NCI-H2196 treated with DMSO at 0.1 percent for 48 hours (cell line): ENCODE data around the gene ELL2.
"Not testable (repeated sequence)": the region's sequence is repeated elsewhere in the genome, so short reads cannot be mapped to it uniquely, and the experiment has no call there.

ENCODE experiments used
- DNase-seq: peaks from one replicate; lab custom pipeline; 2025; ENCODE audit not compliant: unreplicated experiment; lab: John Stamatoyannopoulos, UW

ELL2 gene

GRCh38 chr5:95910521-95910920, 51.1 kb downstream of the ELL2 start:
- no peak for DNase-seq

- no peak for DNase-seq
Measured at GRCh38 chr5:95909738-95910137, 51.9 kb downstream of the ELL2 start.

DNA sequence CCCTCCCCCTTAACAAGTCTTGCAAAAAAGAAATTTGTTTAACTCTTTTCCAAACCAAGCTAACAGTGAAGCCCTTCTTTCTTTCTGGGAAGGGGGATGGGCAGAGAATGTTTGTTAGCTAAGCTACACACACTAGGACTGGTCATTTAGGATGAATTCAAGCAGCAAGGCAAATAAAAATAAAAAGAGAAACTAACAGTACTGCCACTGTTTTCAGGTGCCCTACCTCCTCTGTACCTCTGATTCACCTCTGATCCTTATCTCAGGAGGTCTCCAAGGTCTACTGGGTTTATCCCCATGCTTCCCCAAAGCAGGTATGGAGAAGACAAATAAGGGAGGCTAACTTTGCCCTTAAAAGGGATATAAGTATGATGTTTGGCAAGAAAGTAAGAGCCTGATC, 52.9 kb downstream of the ELL2 start:
- no peak for DNase-seq

- DNase-seq, result no peak
Measured at GRCh38 chr5:95907740-95908706, 53.6 kb downstream of the ELL2 start.

DNA sequence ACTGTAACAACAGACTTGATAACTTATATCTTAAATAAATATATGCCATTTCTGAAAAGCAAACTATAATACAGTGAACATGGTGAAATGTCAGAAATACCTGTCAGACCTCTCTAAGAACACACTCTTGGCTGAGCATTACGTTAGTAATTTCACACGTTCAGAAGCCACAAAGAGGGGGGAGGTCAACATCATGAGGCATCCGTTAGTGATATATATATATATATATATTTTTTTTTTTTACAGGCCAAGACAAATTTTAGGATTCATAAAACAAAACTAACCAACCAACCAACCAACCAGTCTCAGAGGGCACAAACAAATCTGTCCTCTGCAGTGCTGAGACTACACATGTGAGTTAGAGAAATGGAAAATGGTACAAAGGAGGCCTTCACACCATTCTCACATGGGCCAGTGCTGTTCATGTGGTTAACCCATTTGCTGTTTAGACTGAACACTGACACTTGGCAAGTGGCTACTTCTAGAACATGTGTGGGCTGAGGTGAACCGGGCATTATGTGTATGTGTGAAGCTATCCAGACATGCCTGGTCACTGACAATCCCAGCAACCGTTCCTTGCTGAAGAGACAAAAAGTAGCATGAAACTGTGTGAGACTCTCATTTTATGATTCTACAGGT, 54.5 kb downstream of the ELL2 start:
- no peak for DNase-seq

DNA sequence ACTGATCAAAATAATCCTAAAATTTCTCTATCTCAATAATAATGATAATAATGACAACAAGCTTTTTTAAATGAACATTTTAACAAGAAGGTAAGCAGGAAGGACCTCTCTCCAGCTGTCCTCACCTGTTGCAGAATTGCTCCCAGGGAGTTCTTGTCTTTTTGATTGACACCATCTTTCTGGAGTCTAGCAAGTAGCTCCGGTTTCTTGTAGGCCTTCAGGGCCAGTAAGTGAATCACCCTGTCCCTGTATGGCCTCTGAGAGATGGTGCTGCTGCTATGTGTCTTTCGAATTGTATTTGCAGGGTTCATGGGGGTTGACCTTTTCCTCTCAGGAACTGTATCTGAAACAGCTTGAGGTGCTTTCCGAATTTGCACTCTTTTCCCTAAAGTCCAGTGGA, 55.3 kb downstream of the ELL2 start:
- not testable (repeated sequence) for DNase-seq

DNA sequence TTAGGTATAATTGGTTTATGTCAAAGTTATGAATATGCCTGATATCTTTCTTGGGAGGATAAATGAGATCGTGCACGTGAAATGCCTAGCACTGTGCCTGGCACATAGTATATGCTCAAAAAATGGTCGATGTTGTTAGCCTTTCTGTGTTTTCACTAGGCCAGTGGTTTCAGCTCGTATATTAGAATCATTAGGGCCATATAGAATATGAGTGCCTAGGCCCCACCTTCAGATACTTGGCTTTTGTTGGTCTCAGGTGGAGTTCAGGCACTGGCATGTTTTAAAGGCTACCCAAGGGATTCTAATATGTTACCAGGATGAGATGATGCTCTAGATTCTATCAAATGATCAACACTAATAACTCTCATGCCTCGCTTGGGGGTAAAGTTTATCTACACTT, 56.8 kb downstream of the ELL2 start:
- no peak for DNase-seq

GRCh38 chr5:95903838-95904237, 57.8 kb downstream of the ELL2 start:
- DNase-seq, result no peak

DNA sequence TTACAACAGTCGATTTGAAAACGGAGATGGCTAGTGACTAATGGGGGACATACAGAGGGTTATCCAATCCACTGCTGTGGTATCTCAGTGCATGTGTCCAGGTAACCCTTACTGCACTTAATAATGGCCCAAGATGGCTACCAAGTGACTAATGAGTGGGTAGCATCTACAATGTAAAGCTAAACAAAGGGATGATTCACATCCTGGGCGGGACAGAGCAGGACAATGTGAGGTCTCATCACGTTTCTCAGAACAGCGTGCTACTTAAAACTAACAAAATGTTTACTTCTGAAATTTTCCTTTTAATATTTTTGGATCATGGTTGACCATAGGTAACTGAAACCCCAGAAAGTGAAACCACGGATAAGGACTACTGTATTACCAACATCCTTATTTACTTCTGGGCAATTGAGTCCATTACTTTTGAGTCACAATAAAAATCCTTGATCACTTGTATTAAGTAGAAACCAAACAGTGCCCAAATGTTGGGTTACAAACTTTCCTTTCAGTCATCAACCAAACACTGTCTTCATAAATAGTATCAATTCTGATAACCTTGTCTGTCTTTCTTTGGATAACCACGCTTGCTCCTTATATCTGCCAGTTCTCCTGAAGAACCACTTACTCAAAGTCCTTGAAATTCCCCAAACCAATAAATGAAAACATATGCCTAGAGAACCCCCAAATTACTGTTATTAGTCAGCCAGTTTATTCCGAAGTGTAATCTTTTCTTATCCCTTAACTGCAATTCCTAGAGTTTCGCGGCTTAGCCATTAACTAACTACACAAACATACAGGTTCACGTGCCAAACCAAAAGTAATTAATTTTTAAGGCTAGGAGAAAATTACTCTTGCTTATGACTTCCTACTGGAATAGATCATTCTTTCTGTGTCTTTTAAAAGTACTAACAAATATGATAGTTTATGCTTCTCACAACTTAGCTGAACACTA, 59.7 kb downstream of the ELL2 start:
- DNase-seq, result no peak

GRCh38 chr5:95900383-95900958, 61.2 kb downstream of the ELL2 start:
- DNase-seq, result no peak

GRCh38 chr5:95899829-95900228, 61.8 kb downstream of the ELL2 start:
- DNase-seq, result no peak

DNA sequence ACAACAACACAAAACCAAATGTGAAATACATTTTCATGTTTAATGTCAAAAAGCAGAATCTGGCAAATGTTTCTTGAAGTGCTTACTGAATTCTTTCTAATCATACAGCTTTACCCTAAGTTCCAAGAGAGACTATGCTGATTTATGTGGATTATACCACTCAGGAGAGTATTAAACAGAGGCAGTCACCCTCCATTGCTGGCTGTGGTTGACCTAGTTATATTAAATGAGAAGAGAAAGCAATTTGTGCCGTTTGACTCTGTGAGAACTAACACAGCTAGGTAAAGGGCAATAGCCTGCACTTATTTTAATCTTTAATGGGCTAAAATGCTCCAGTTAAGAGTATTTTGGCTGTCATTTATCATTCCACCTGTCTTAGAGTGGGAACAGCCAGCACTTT, 62.6 kb downstream of the ELL2 start:
- no peak for DNase-seq

DNA sequence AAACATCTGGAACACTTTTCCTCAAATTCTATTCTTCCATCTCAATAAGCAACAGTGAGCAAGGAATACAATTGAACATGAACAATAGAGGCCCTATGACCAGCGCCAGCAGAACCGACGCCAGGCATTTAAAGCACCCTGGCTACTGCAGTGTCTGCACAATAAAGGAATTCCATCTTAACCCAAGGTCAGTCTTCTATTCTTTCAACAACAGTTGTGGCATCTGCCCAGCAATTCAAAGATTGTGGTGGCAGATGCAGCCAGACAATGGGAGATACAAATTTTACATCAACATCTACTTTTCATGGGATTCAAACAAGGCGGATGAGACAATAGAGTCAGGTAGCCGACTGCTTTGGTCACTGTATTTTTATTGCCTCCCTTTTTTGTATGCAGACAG, 65.9 kb downstream of the ELL2 start:
- no peak for DNase-seq

- DNase-seq, result no peak
Measured at GRCh38 chr5:95895251-95895650, 66.4 kb downstream of the ELL2 start.

DNA sequence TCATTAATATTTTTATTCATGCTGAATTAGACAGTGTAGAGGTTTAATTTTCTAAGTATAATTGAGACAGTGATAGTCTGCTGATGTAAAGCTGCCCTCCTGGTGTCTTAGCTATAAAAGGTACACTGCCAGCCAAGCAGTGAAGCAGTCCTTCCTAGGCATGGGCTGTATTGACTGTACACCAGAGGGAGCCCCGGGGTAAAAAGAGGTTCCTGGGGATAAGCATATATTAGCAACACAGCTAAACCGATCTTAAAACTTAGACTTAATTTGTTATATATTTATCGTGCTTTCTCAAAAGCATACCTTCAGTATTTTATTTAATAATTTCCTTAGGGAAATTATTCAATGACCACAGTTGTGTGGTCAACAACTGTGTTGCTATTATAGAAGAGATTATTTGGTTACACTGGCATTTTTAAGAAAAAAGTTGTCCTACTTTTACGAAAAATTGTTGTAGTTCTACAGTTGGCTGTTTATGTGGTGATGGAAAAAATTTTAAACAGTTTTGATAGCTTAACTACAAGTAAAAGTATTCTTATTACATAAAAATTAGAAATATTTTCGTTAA, 68.8 kb downstream of the ELL2 start:
- DNase-seq, result no peak

- no peak for DNase-seq
Measured at GRCh38 chr5:95891499-95891898, 70.2 kb downstream of the ELL2 start.

DNA sequence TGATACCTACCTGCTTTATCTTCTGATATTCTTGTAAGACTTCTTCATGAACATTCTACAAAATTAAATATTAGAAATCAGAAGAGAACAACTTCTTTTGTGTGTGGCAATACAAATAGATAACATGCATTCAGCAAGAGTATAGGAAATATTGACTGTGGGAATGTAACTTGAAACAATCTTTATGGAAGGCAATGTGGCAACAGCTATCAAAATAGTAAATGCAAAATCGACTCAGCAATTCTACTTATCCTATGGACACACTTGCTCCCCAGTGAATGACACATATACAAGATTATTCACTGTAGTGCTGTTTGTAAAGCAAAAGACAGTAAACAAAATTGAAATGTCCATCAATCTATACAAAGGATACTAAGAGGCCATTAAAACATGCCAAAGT, 72.6 kb downstream of the ELL2 start:
- no peak for DNase-seq

- DNase-seq, result no peak
Measured at GRCh38 chr5:95887977-95888376, 73.7 kb downstream of the ELL2 start.

- DNase-seq, result no peak
Measured at GRCh38 chr5:95886340-95887044, 75.2 kb downstream of the ELL2 start.

DNA sequence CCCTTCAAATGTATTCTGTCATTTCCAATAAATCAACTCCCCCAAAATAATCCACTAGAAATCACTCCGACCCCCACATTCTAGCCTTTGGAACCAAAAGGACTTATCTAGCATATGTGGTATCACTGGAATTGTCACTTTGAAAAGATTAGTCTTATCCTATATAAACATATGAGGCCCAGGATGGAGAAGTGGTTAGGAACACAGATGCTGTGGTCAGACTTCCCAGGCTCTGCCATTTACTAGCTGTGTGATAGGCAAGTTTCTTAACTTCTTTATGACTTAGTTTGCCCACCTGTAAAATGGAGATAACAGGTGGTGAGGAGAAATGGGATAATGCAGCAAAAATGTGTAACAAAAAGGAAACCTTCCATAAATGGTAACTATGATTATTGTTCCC, 77.1 kb downstream of the ELL2 start:
- no peak for DNase-seq
